Stimulated activated CD8-positive, alpha-beta memory T cell treated with anti-CD3 and anti-CD28 coated beads, Interleukin-7, amount 100 ng/mL, for 24 hours (primary cell): ENCODE results near the gene CES5A.
"Not testable (repeated sequence)": the region's sequence is repeated elsewhere in the genome, so short reads cannot be mapped to it uniquely, and the experiment has no call there.

Source experiments
- DNase-seq: peaks from one replicate; pipeline ENCODE4 v3.0.0-alpha.2; 2020; ENCODE audit warnings: low read depth

Gene CES5A

GRCh38 chr16:55875273-55875672, at the start of gene CES5A:
TSS of gene CES5A (minus strand) at chr16:55875373. CDS start at chr16:55875221, 152 bp downstream.
- no peak for DNase-seq

GRCh38 chr16:55922662-55923061, 47.5 kb upstream of the CES5A start:
- DNase-seq, result no peak

GRCh38 chr16:55917373-55918160, 42.4 kb upstream of the CES5A start:
- DNase-seq, result no peak

GRCh38 chr16:55915096-55915827, 40.1 kb upstream of the CES5A start:
- DNase-seq, result no peak

GRCh38 chr16:55914383-55914782, 39.2 kb upstream of the CES5A start:
- no peak for DNase-seq

- no peak for DNase-seq
Observed at GRCh38 chr16:55913716-55914115, 38.5 kb upstream of the CES5A start.

- not testable (repeated sequence) for DNase-seq
Observed at GRCh38 chr16:55913121-55913520, 37.9 kb upstream of the CES5A start.

GRCh38 chr16:55912022-55912421, 36.8 kb upstream of the CES5A start:
- no peak for DNase-seq

GRCh38 chr16:55911616-55912015, 36.4 kb upstream of the CES5A start:
- DNase-seq, result no peak

GRCh38 chr16:55909876-55910275, 34.7 kb upstream of the CES5A start:
- DNase-seq, result no peak

- DNase-seq, result no peak
Observed at GRCh38 chr16:55908641-55909040, 33.5 kb upstream of the CES5A start.

GRCh38 chr16:55907661-55908060, 32.5 kb upstream of the CES5A start:
- DNase-seq, result no peak

- DNase-seq, result no peak
Observed at GRCh38 chr16:55906123-55906522, 30.9 kb upstream of the CES5A start.

- DNase-seq, result no peak
Observed at GRCh38 chr16:55905651-55906050, 30.5 kb upstream of the CES5A start.

GRCh38 chr16:55901566-55902217, 26.5 kb upstream of the CES5A start:
- DNase-seq, result no peak

- DNase-seq, result no peak
Observed at GRCh38 chr16:55900616-55901393, 25.6 kb upstream of the CES5A start.

GRCh38 chr16:55899857-55900256, 24.7 kb upstream of the CES5A start:
- no peak for DNase-seq

- DNase-seq, result no peak
Observed at GRCh38 chr16:55898592-55898991, 23.4 kb upstream of the CES5A start.

- DNase-seq, result no peak
Observed at GRCh38 chr16:55892821-55893220, 17.6 kb upstream of the CES5A start.

GRCh38 chr16:55889518-55889917, 14.3 kb upstream of the CES5A start:
- DNase-seq, result no peak

- DNase-seq, result no peak
Observed at GRCh38 chr16:55888546-55888945, 13.4 kb upstream of the CES5A start.

- DNase-seq, result no peak
Observed at GRCh38 chr16:55876854-55877253, 1.7 kb upstream of the CES5A start.
